Mesendoderm (in vitro differentiated cells): Measurements from ENCODE around the gene CARD9.

Experiments used
- DNase-seq: peaks from one replicate; pipeline ENCODE4 v3.0.0; 2013
- H2AK5ac ChIP-seq: 2 replicates; pipeline ENCODE4 v1.6.1; 2013; ENCODE audit warnings: low read length, inconsistent platforms
- H2BK120ac ChIP-seq: 2 replicates; pipeline ENCODE4 v1.6.1; 2013; ENCODE audit warnings: low read depth, mild to moderate bottlenecking, low read length, moderate library complexity, mixed read lengths
- H2BK15ac ChIP-seq: replicated peaks from 2 replicates; pipeline ENCODE4 v1.6.1; 2013; ENCODE audit warnings: low read depth, mild to moderate bottlenecking, moderate library complexity
- H2BK5ac ChIP-seq: 2 replicates; pipeline ENCODE4 v1.6.1; 2013; ENCODE audit warnings: low read length, inconsistent platforms
- H3K18ac ChIP-seq: 2 replicates; pipeline ENCODE4 v1.6.1; 2013; ENCODE audit warnings: mild to moderate bottlenecking, low read length, mixed read lengths
- H3K23ac ChIP-seq: one replicate; pipeline ENCODE4 v1.6.1; 2013; ENCODE audit warnings: low read length
- H3K27ac ChIP-seq: 2 replicates; pipeline ENCODE4 v1.5.1; 2013; ENCODE audit warnings: low read depth, mild to moderate bottlenecking, inconsistent platforms, low read length, moderate library complexity
- H3K27me3 ChIP-seq: 2 replicates; pipeline ENCODE4 v1.6.1; 2013; ENCODE audit warnings: low read length, control low read depth, mild to moderate bottlenecking, inconsistent platforms; ENCODE audit not compliant: insufficient read depth, poor library complexity
- H3K36me3 ChIP-seq: 2 replicates; pipeline ENCODE4 v1.6.1; 2013; ENCODE audit warnings: low read length, inconsistent platforms; ENCODE audit not compliant: control insufficient read depth, insufficient read depth
- H3K4ac ChIP-seq: one replicate; pipeline ENCODE4 v1.6.1; 2013; ENCODE audit warnings: low read depth, mild to moderate bottlenecking, low read length, moderate library complexity
- H3K4me1 ChIP-seq: 2 replicates; pipeline ENCODE4 v1.6.1; 2013; ENCODE audit warnings: low read depth, low read length, inconsistent platforms; ENCODE audit not compliant: control insufficient read depth
- H3K4me2 ChIP-seq: 2 replicates; pipeline ENCODE4 v1.6.1; 2013; ENCODE audit warnings: low read length
- H3K4me3 ChIP-seq: 2 replicates; pipeline ENCODE4 v1.5.1; 2013; ENCODE audit warnings: mild to moderate bottlenecking, low read length
- H3K56ac ChIP-seq: one replicate; pipeline ENCODE4 v1.6.1; 2013; ENCODE audit warnings: low read length
- H3K79me1 ChIP-seq: 2 replicates; pipeline ENCODE4 v1.6.1; 2013; ENCODE audit warnings: low read length, inconsistent platforms
- H3K79me2 ChIP-seq: 2 replicates; pipeline ENCODE4 v1.6.1; 2013; ENCODE audit warnings: mild to moderate bottlenecking, low read length; ENCODE audit not compliant: control insufficient read depth, insufficient read depth
- H3K9ac ChIP-seq: 2 replicates; pipeline ENCODE4 v1.6.1; 2013; ENCODE audit warnings: low read length, inconsistent platforms
- H4K5ac ChIP-seq: one replicate; pipeline ENCODE4 v1.6.1; 2013; ENCODE audit warnings: low read length
- H4K8ac ChIP-seq: one replicate; pipeline ENCODE4 v1.6.1; 2013; ENCODE audit warnings: low read depth, mild to moderate bottlenecking, control low read depth, low read length, moderate library complexity
- WGBS: extraction: QIAGEN DNeasy Blood & Tissue Kit; methylation state at CpG from one replicate; pipeline ENCODE4 v1.1.7; 2013; ENCODE audit warnings: low lambda C conversion rate, missing lambda C conversion rate; ENCODE audit not compliant: insufficient coverage; ENCODE audit errors: extremely low coverage; 5-methylcytosine and 5-hydroxymethylcytosine counted together

Gene CARD9

GRCh38 chr9:136331556-136332481 is 41.6 kb downstream of the CARD9 start:
- H3K18ac ChIP-seq: no peak overlapping the region
- no peak overlapping the region for H2BK15ac ChIP-seq
- H3K9ac ChIP-seq: no peak overlapping the region
- H3K27me3 ChIP-seq: no peaks in the 10 kb centered on the region
- H3K4me3 ChIP-seq: no peak overlapping the region
- no peak overlapping the region for H2BK5ac ChIP-seq
- peaks cover 4% of the 10 kb centered on the region for H3K4me1 ChIP-seq
- H4K8ac ChIP-seq: no peak overlapping the region
- no peak overlapping the region for H3K4ac ChIP-seq
- no CpG with 5 or more reads among the region's 46 CpGs for WGBS
- no peaks in the 10 kb centered on the region for H3K79me1 ChIP-seq
- no peak overlapping the region for H3K23ac ChIP-seq
- no peak for DNase-seq
- H3K56ac ChIP-seq: no peak overlapping the region
- H2AK5ac ChIP-seq: no peak overlapping the region
- no peaks in the 10 kb centered on the region for H3K36me3 ChIP-seq
- no peak overlapping the region for H4K5ac ChIP-seq
- H3K4me2 ChIP-seq: no peak overlapping the region
- H3K79me2 ChIP-seq: peaks cover 2% of the 10 kb centered on the region
- no peak overlapping the region for H2BK120ac ChIP-seq
- H3K27ac ChIP-seq: no peak overlapping the region

GRCh38 chr9:136331030-136331429 is 42.4 kb downstream of the CARD9 start:
- H3K4me1 ChIP-seq: peaks cover 5% of the 10 kb centered on the region
- no peak overlapping the region for H2BK5ac ChIP-seq
- no peak overlapping the region for H3K4me3 ChIP-seq
- H3K4me2 ChIP-seq: no peak overlapping the region
- H3K18ac ChIP-seq: no peak overlapping the region
- no CpG with 5 or more reads among the region's 15 CpGs for whole genome bisulfite sequencing
- H3K4ac ChIP-seq: no peak overlapping the region
- no peak for DNase-seq
- no peak overlapping the region for H3K9ac ChIP-seq
- peaks cover 2% of the 10 kb centered on the region for H3K79me2 ChIP-seq
- H4K5ac ChIP-seq: no peak overlapping the region
- no peak overlapping the region for H2BK15ac ChIP-seq
- no peak overlapping the region for H3K56ac ChIP-seq
- H3K27me3 ChIP-seq: no peaks in the 10 kb centered on the region
- no peak overlapping the region for H2BK120ac ChIP-seq
- H3K36me3 ChIP-seq: no peaks in the 10 kb centered on the region
- no peaks in the 10 kb centered on the region for H3K79me1 ChIP-seq
- no peak overlapping the region for H3K23ac ChIP-seq
- no peak overlapping the region for H3K27ac ChIP-seq
- no peak overlapping the region for H2AK5ac ChIP-seq
- no peak overlapping the region for H4K8ac ChIP-seq

GRCh38 chr9:136330406-136330990 is 43.0 kb downstream of the CARD9 start:
- H3K4ac ChIP-seq: no peak overlapping the region
- H3K18ac ChIP-seq: no peak overlapping the region
- H3K79me2 ChIP-seq: peaks cover 2% of the 10 kb centered on the region
- H2BK120ac ChIP-seq: no peak overlapping the region
- H3K27ac ChIP-seq: no peak overlapping the region
- H3K4me3 ChIP-seq: no peak overlapping the region
- H3K79me1 ChIP-seq: no peaks in the 10 kb centered on the region
- H3K4me2 ChIP-seq: no peak overlapping the region
- no peaks in the 10 kb centered on the region for H3K36me3 ChIP-seq
- H4K8ac ChIP-seq: no peak overlapping the region
- no CpG with 5 or more reads among the region's 14 CpGs for WGBS
- H3K27me3 ChIP-seq: no peaks in the 10 kb centered on the region
- no peak overlapping the region for H2BK5ac ChIP-seq
- H3K4me1 ChIP-seq: peaks cover 5% of the 10 kb centered on the region
- H2BK15ac ChIP-seq: no peak overlapping the region
- no peak for DNase-seq
- no peak overlapping the region for H2AK5ac ChIP-seq
- H4K5ac ChIP-seq: no peak overlapping the region
- no peak overlapping the region for H3K56ac ChIP-seq
- no peak overlapping the region for H3K23ac ChIP-seq
- no peak overlapping the region for H3K9ac ChIP-seq

- no peak overlapping the region for H3K23ac ChIP-seq
- no peak overlapping the region for H3K27ac ChIP-seq
- no peak for DNase-seq
- no peak overlapping the region for H3K18ac ChIP-seq
- no peak overlapping the region for H3K4me3 ChIP-seq
- H3K27me3 ChIP-seq: no peaks in the 10 kb centered on the region
- H2BK15ac ChIP-seq: no peak overlapping the region
- H3K4me2 ChIP-seq: no peak overlapping the region
- no peak overlapping the region for H2AK5ac ChIP-seq
- no peak overlapping the region for H4K8ac ChIP-seq
- WGBS: no CpG with 5 or more reads among the region's 23 CpGs
- H4K5ac ChIP-seq: no peak overlapping the region
- H2BK5ac ChIP-seq: no peak overlapping the region
- H3K4me1 ChIP-seq: peaks cover 5% of the 10 kb centered on the region
- H3K36me3 ChIP-seq: no peaks in the 10 kb centered on the region
- H2BK120ac ChIP-seq: no peak overlapping the region
- no peak overlapping the region for H3K4ac ChIP-seq
- no peaks in the 10 kb centered on the region for H3K79me1 ChIP-seq
- no peak overlapping the region for H3K56ac ChIP-seq
- peaks cover 2% of the 10 kb centered on the region for H3K79me2 ChIP-seq
- no peak overlapping the region for H3K9ac ChIP-seq
Observed at GRCh38 chr9:136329636-136330405, 43.6 kb downstream of the CARD9 start.

GRCh38 chr9:136329211-136329627 is 44.2 kb downstream of the CARD9 start:
- WGBS: no CpG with 5 or more reads among the region's 19 CpGs
- Histone ChIP-seq H3K23ac (no peak overlapping the region), H2BK120ac (no peak overlapping the region), H3K79me1 (no peaks in the 10 kb centered on the region), H4K5ac (no peak overlapping the region), H3K36me3 (no peaks in the 10 kb centered on the region), H3K4ac (no peak overlapping the region), H3K79me2 (peaks cover 2% of the 10 kb centered on the region), H3K27ac (no peak overlapping the region), H3K9ac (no peak overlapping the region), H2BK15ac (no peak overlapping the region), H3K18ac (no peak overlapping the region), H3K4me2 (no peak overlapping the region), H3K4me1 (peaks cover 5% of the 10 kb centered on the region), H3K56ac (no peak overlapping the region), H4K8ac (no peak overlapping the region), H2BK5ac (no peak overlapping the region), H2AK5ac (no peak overlapping the region), H3K27me3 (no peaks in the 10 kb centered on the region), H3K4me3 (no peak overlapping the region)
- DNase-seq: no peak
